Gastroesophageal sphincter (tissue), 3 donors: Measurements from ENCODE around the gene AURKA.

Source experiments
- POLR2A ChIP-seq, 2 donors: fragments of 450-650 bp; IDR thresholded peaks; one replicate each; pipeline ENCODE4 v1.6.1; 2017; ENCODE audit warnings: antibody characterized with exemption in 2 of 2, mild to moderate bottlenecking in 2 of 2, moderate library complexity in 1 of 2
- POLR2AphosphoS5 ChIP-seq: sonication (generic); formaldehyde crosslinking; IDR thresholded peaks from one replicate; pipeline ENCODE4 v1.6.1; 2017; ENCODE audit warnings: antibody characterized with exemption
- TF ChIP-seq, protein P1 (sequence below), 4 experiments: fragments of 200-600 bp in 2 of 4; fragments of 450-650 bp in 2 of 4; sonication (generic) in 1 of 4; IDR thresholded peaks; one replicate each; pipeline ENCODE4 v1.5.1; 2017 to 2019; ENCODE audit warnings: antibody characterized with exemption in 4 of 4, mild to moderate bottlenecking in 2 of 4, moderate library complexity in 2 of 4

DNA sequence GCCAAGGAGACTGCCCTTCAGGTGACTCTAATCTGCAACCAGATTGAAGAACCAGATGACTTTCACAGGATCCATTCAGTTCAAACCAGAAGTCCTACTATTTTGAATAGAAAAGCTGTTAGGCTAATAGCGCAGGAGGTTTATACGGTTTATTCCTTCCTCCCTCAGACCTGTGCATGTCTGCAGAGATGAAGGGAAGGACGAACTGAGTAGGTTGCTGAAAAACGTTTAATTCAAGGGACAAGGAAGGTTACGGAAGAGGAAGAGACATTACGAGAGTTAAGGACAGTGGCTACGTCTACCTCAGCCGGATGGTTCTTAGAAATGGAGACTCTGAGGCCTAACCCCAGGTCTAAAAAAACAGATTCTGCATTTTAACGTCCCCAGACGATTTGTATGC, 978 bp downstream of the AURKA start:
- TF ChIP-seq, protein P1, sequence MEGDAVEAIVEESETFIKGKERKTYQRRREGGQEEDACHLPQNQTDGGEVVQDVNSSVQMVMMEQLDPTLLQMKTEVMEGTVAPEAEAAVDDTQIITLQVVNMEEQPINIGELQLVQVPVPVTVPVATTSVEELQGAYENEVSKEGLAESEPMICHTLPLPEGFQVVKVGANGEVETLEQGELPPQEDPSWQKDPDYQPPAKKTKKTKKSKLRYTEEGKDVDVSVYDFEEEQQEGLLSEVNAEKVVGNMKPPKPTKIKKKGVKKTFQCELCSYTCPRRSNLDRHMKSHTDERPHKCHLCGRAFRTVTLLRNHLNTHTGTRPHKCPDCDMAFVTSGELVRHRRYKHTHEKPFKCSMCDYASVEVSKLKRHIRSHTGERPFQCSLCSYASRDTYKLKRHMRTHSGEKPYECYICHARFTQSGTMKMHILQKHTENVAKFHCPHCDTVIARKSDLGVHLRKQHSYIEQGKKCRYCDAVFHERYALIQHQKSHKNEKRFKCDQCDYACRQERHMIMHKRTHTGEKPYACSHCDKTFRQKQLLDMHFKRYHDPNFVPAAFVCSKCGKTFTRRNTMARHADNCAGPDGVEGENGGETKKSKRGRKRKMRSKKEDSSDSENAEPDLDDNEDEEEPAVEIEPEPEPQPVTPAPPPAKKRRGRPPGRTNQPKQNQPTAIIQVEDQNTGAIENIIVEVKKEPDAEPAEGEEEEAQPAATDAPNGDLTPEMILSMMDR (IDR thresholded peaks at IDR 0.05) = no peak
- TF ChIP-seq POLR2A (IDR thresholded peaks at IDR 0.05) (no peak), POLR2AphosphoS5 (no peak)
